Measurements from ENCODE around the gene CDK19. TPM values are rescaled to one million over a fixed set of nuclear protein-coding genes. Genes with fewer than 3 reads are reported as not detected.

Gene CDK19
- polyA plus RNA-seq, 1 donor (not counting 4 experiments of a cell fraction or from before 2014, with no cell fraction given): 6.4 TPM

GRCh38 chr6:110823146-110823545 is 7.9 kb upstream of the CDK19 start:
- Histone ChIP-seq H4K20me1 (ENCODE audit: control insufficient read depth, extremely low read depth, insufficient read depth, low read length) (no peaks in the 10 kb centered on the region), H3K4me2 (ENCODE audit: control insufficient read depth, extremely low read depth, insufficient read depth, low read depth, low read length) (no peak overlapping the region), H2AFZ (ENCODE audit: control insufficient read depth, low read length) (no peak overlapping the region), H3K4me1 (ENCODE audit: control insufficient read depth, extremely low read depth, insufficient read depth, low read length) (peaks cover 2% of the 10 kb centered on the region), H3K9ac (ENCODE audit: control insufficient read depth, extremely low read depth, insufficient read depth, low read length) (no peak overlapping the region), H3K36me3 (ENCODE audit: control insufficient read depth in 2 of 2, extremely low read depth in 1 of 2, insufficient read depth in 2 of 2, low read length in 2 of 2) (no peaks in the 10 kb centered on the region), H3K4me3 (ENCODE audit: control insufficient read depth in 2 of 3, extremely low read depth in 1 of 3, insufficient read depth in 2 of 3, low read depth in 1 of 3, low read length in 3 of 3) (no peak overlapping the region), H3K9me1 (ENCODE audit: control insufficient read depth, extremely low read depth, insufficient read depth, low read length) (no peaks in the 10 kb centered on the region), H3K79me2 (ENCODE audit: control insufficient read depth, insufficient read depth, low read length) (no peaks in the 10 kb centered on the region), H3K27me3 (ENCODE audit: control insufficient read depth, extremely low read depth, insufficient read depth, low read length) (no peaks in the 10 kb centered on the region), H3K9me3 (ENCODE audit: control insufficient read depth, low read depth, low read length) (no peaks in the 10 kb centered on the region), H3K27ac (ENCODE audit: control insufficient read depth, insufficient read depth, low read length) (no peak overlapping the region)
- TF ChIP-seq EZH2 (IDR thresholded peaks at IDR 0.05; ENCODE audit: low read length): no peak
- TF ChIP-seq, protein P1, sequence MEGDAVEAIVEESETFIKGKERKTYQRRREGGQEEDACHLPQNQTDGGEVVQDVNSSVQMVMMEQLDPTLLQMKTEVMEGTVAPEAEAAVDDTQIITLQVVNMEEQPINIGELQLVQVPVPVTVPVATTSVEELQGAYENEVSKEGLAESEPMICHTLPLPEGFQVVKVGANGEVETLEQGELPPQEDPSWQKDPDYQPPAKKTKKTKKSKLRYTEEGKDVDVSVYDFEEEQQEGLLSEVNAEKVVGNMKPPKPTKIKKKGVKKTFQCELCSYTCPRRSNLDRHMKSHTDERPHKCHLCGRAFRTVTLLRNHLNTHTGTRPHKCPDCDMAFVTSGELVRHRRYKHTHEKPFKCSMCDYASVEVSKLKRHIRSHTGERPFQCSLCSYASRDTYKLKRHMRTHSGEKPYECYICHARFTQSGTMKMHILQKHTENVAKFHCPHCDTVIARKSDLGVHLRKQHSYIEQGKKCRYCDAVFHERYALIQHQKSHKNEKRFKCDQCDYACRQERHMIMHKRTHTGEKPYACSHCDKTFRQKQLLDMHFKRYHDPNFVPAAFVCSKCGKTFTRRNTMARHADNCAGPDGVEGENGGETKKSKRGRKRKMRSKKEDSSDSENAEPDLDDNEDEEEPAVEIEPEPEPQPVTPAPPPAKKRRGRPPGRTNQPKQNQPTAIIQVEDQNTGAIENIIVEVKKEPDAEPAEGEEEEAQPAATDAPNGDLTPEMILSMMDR (optimal IDR thresholded peaks at IDR 0.05 in 1 of 3, IDR thresholded peaks at IDR 0.05 in 1 of 3, conservative IDR thresholded peaks at IDR 0.05 in 1 of 3; ENCODE audit: extremely low read depth in 1 of 3, insufficient read depth in 2 of 3, low read length in 3 of 3): no peak
- FAIRE-seq: no peak
- no peak for DNase-seq (ENCODE audit: low read depth, low spot score)
- dilution Hi-C loops (cut with MboI; ENCODE audit: extremely low pct_ligation_motif_present, low sequenced_read_pairs): no loop called here

DNA sequence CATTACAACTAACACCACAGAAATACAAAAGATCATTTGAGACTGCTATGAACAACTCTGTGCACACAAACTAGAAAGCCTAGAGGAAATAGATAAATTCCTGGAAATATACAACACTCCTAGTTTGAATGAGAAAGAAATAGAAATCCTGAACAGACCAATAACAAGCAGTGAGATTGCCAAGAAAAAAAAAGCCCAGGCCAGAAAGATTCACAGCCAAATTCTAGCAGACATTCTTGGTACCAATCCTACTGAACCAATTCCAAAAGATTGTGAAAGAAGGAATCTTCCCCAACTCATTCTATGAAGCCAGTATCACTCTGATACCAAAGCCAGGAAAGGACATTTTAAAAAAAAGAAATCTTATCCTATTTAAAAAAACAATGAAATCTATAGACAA is 7.0 kb upstream of the CDK19 start:
- dilution Hi-C loops (cut with MboI; ENCODE audit: extremely low pct_ligation_motif_present, low sequenced_read_pairs): no loop called here

More for the DNA sequence above, 7.0 kb upstream of the CDK19 start:
- Histone ChIP-seq H3K9me3 (ENCODE audit: control insufficient read depth, low read depth, low read length) (no peaks in the 10 kb centered on the region), H3K9me1 (ENCODE audit: control insufficient read depth, extremely low read depth, insufficient read depth, low read length) (no peaks in the 10 kb centered on the region), H3K79me2 (ENCODE audit: control insufficient read depth, insufficient read depth, low read length) (no peaks in the 10 kb centered on the region), H3K4me2 (ENCODE audit: control insufficient read depth, extremely low read depth, insufficient read depth, low read depth, low read length) (no peak overlapping the region), H3K9ac (ENCODE audit: control insufficient read depth, extremely low read depth, insufficient read depth, low read length) (no peak overlapping the region), H3K27ac (ENCODE audit: control insufficient read depth, insufficient read depth, low read length) (no peak overlapping the region), H2AFZ (ENCODE audit: control insufficient read depth, low read length) (no peak overlapping the region), H3K4me3 (ENCODE audit: control insufficient read depth in 2 of 3, extremely low read depth in 1 of 3, insufficient read depth in 2 of 3, low read depth in 1 of 3, low read length in 3 of 3) (no peak overlapping the region), H3K27me3 (ENCODE audit: control insufficient read depth, extremely low read depth, insufficient read depth, low read length) (no peaks in the 10 kb centered on the region), H4K20me1 (ENCODE audit: control insufficient read depth, extremely low read depth, insufficient read depth, low read length) (no peaks in the 10 kb centered on the region), H3K4me1 (ENCODE audit: control insufficient read depth, extremely low read depth, insufficient read depth, low read length) (peaks cover 11% of the 10 kb centered on the region), H3K36me3 (ENCODE audit: control insufficient read depth in 2 of 2, extremely low read depth in 1 of 2, insufficient read depth in 2 of 2, low read length in 2 of 2) (no peaks in the 10 kb centered on the region)
- FAIRE-seq (no peak), DNase-seq (ENCODE audit: low read depth, low spot score) (no peak)
- TF ChIP-seq, protein P1 (optimal IDR thresholded peaks at IDR 0.05 in 1 of 3, IDR thresholded peaks at IDR 0.05 in 1 of 3, conservative IDR thresholded peaks at IDR 0.05 in 1 of 3; ENCODE audit: extremely low read depth in 1 of 3, insufficient read depth in 2 of 3, low read length in 3 of 3): no peak
- no peak for TF ChIP-seq EZH2 (IDR thresholded peaks at IDR 0.05; ENCODE audit: low read length)
